ENCODE measurements around the gene MDH2. TPM values are rescaled to one million over a fixed set of nuclear protein-coding genes. Genes with fewer than 3 reads are reported as not detected.

MDH2 gene
- total and polyA plus RNA-seq, 4 donors, result 33.6 to 275 (median 163) TPM

DNA sequence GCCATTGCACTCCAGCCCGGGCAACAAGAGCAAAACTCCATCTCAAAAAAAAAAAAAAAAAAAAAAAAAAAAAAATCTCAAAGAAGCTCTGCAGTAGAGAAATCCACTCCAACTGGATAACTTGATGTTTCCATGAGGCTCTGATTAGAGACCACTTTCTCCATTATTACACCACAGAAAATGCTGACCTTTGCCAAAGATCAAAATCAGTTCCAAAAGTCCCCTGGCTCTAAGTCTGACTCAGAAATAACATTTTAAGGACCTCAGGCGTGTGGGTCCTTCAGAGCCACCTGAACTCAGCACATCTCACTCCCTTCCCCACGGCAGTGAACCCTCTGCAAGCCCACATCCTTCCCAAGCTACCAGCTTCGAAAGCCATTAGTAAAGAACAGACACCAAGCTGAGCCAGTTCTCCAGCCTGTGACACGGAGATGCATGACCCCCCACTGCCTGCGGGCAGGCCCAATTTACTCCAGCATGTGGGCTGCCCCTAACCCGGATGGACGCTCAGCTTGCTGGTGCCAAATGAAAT is 39.7 kb upstream of the MDH2 start:
- Histone ChIP-seq H3K27ac (ENCODE audit: low read depth in 1 of 2, low read length in 2 of 2) (no peak overlapping the region), H3K4me3 (ENCODE audit: low read depth in 1 of 3, low read length in 3 of 3) (no peak overlapping the region), H3K27me3 (ENCODE audit: control insufficient read depth in 4 of 4, insufficient read depth in 4 of 4, low read length in 3 of 4) (no peaks in the 10 kb centered on the region), H3K9ac (ENCODE audit: low read depth in 1 of 2, low read length in 2 of 2) (no peak overlapping the region), H3K4me1 (ENCODE audit: control insufficient read depth in 4 of 4, insufficient read depth in 4 of 4, low read length in 3 of 4) (no peaks in the 10 kb centered on the region), H3K9me3 (ENCODE audit: control insufficient read depth in 4 of 4, low read length in 3 of 4) (no peaks in the 10 kb centered on the region), H3K36me3 (ENCODE audit: control insufficient read depth in 4 of 4, insufficient read depth in 3 of 4, low read depth in 1 of 4, low read length in 3 of 4) (peaks cover 4 to 21% (median 7%) of the 10 kb centered on the region in 4 donors)
- 85% methylated on average over 8 of the region's 8 CpGs for WGBS
- DNase-seq (ENCODE audit: low spot score), result no peak
- no peak for TF ChIP-seq NR2F2 (IDR thresholded peaks at IDR 0.05)
- TF ChIP-seq TAF1 (conservative IDR thresholded peaks at IDR 0.05), result no peak
- TF ChIP-seq, protein P1, sequence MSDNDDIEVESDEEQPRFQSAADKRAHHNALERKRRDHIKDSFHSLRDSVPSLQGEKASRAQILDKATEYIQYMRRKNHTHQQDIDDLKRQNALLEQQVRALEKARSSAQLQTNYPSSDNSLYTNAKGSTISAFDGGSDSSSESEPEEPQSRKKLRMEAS (IDR thresholded peaks at IDR 0.05), result no peak
- TF ChIP-seq HNF4A (conservative IDR thresholded peaks at IDR 0.05), result no peak
- no peak for TF ChIP-seq FOXA1 (IDR thresholded peaks at IDR 0.05)
- no peak for TF ChIP-seq SP1 (IDR thresholded peaks at IDR 0.05)
- no peak for TF ChIP-seq YY1 (IDR thresholded peaks at IDR 0.05)
- TF ChIP-seq GABPA (IDR thresholded peaks at IDR 0.05 in 1 of 2, conservative IDR thresholded peaks at IDR 0.05 in 1 of 2), result no peak
- TF ChIP-seq, protein P2, sequence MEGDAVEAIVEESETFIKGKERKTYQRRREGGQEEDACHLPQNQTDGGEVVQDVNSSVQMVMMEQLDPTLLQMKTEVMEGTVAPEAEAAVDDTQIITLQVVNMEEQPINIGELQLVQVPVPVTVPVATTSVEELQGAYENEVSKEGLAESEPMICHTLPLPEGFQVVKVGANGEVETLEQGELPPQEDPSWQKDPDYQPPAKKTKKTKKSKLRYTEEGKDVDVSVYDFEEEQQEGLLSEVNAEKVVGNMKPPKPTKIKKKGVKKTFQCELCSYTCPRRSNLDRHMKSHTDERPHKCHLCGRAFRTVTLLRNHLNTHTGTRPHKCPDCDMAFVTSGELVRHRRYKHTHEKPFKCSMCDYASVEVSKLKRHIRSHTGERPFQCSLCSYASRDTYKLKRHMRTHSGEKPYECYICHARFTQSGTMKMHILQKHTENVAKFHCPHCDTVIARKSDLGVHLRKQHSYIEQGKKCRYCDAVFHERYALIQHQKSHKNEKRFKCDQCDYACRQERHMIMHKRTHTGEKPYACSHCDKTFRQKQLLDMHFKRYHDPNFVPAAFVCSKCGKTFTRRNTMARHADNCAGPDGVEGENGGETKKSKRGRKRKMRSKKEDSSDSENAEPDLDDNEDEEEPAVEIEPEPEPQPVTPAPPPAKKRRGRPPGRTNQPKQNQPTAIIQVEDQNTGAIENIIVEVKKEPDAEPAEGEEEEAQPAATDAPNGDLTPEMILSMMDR (IDR thresholded peaks at IDR 0.05; ENCODE audit: low read depth, low read length, missing input control), result no peak
- TF ChIP-seq HNF4G (IDR thresholded peaks at IDR 0.05), result no peak
- no peak for TF ChIP-seq JUND (IDR thresholded peaks at IDR 0.05)
- TF ChIP-seq, protein P3, sequence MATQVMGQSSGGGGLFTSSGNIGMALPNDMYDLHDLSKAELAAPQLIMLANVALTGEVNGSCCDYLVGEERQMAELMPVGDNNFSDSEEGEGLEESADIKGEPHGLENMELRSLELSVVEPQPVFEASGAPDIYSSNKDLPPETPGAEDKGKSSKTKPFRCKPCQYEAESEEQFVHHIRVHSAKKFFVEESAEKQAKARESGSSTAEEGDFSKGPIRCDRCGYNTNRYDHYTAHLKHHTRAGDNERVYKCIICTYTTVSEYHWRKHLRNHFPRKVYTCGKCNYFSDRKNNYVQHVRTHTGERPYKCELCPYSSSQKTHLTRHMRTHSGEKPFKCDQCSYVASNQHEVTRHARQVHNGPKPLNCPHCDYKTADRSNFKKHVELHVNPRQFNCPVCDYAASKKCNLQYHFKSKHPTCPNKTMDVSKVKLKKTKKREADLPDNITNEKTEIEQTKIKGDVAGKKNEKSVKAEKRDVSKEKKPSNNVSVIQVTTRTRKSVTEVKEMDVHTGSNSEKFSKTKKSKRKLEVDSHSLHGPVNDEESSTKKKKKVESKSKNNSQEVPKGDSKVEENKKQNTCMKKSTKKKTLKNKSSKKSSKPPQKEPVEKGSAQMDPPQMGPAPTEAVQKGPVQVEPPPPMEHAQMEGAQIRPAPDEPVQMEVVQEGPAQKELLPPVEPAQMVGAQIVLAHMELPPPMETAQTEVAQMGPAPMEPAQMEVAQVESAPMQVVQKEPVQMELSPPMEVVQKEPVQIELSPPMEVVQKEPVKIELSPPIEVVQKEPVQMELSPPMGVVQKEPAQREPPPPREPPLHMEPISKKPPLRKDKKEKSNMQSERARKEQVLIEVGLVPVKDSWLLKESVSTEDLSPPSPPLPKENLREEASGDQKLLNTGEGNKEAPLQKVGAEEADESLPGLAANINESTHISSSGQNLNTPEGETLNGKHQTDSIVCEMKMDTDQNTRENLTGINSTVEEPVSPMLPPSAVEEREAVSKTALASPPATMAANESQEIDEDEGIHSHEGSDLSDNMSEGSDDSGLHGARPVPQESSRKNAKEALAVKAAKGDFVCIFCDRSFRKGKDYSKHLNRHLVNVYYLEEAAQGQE (IDR thresholded peaks at IDR 0.05), result no peak
- TF ChIP-seq, protein P4, sequence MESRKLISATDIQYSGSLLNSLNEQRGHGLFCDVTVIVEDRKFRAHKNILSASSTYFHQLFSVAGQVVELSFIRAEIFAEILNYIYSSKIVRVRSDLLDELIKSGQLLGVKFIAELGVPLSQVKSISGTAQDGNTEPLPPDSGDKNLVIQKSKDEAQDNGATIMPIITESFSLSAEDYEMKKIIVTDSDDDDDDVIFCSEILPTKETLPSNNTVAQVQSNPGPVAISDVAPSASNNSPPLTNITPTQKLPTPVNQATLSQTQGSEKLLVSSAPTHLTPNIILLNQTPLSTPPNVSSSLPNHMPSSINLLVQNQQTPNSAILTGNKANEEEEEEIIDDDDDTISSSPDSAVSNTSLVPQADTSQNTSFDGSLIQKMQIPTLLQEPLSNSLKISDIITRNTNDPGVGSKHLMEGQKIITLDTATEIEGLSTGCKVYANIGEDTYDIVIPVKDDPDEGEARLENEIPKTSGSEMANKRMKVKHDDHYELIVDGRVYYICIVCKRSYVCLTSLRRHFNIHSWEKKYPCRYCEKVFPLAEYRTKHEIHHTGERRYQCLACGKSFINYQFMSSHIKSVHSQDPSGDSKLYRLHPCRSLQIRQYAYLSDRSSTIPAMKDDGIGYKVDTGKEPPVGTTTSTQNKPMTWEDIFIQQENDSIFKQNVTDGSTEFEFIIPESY (IDR thresholded peaks at IDR 0.05), result no peak
- TF ChIP-seq FOXA2 (IDR thresholded peaks at IDR 0.05), result no peak
- no peak for TF ChIP-seq RXRA (IDR thresholded peaks at IDR 0.05)
- TF ChIP-seq EGR1 (IDR thresholded peaks at IDR 0.05; ENCODE audit: low read depth in 2 of 2), result no peak
- TF ChIP-seq, protein P5, sequence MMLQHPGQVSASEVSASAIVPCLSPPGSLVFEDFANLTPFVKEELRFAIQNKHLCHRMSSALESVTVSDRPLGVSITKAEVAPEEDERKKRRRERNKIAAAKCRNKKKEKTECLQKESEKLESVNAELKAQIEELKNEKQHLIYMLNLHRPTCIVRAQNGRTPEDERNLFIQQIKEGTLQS (IDR thresholded peaks at IDR 0.05), result no peak

Data from liver (tissue), 9 donors.